Astrocyte of the hippocampus (primary cell): Measurements from ENCODE around the gene DDX17.
"Not testable (repeated sequence)": the region's sequence is repeated elsewhere in the genome, so short reads cannot be mapped to it uniquely, and the experiment has no call there.

Source experiments
- DNase-seq: peaks from one replicate; pipeline ENCODE4 v3.0.0; 2011; ENCODE audit warnings: low read depth, low spot score

Gene DDX17

DNA sequence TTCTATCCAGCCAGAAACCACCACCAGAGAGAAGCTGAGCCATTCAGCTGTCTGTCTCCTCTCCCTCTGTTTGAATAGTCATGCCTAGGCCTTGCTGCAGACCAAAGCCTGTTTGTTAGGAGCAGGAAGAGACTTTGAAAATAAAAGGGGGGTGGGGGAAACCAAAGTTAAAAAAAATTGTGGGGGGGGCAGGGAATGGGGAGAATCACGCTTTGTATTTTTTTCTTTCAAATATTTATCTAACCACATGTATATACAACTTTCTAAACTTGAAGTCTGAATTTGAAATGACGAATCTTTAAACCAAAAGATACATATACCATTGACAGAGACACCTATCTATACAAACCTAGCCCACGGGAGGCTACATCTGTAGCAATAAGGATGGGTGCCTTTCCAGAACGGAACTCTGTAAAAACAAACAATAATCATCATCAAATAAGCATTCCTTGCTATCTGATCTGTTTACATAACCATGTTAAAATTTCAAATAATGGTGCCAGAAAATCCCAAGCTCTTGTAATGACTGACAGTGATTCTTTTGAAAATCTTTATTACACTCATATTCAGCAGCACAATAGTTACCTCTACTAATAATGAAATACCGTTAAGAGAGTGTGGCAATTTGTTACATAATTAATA is 14.3 kb downstream of the DDX17 start:
- DNase-seq: no peak

DNA sequence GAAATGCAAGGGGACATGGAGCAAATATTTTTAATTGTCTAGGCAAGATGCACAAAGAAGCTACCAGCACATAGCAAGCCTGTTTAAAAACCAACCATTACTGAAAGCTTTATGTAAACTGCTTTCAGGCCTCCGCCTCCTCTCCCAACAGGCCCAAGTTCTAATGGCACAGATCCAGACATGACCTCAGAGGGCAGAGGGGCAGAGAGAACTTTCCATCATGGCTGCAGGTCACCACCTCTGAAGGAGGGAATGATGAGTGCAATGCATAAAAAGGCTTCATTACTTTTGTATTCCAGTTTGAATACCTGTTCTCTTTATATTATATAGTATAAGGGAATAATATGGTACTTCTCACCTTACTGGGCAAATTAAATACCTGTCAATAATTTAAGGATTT is 15.2 kb downstream of the DDX17 start:
- peak; percentile 53 for DNase-seq

GRCh38 chr22:38490475-38490874 is 15.6 kb downstream of the DDX17 start:
- DNase-seq: no peak

GRCh38 chr22:38489561-38490145 is 16.5 kb downstream of the DDX17 start:
- DNase-seq: no peak

DNA sequence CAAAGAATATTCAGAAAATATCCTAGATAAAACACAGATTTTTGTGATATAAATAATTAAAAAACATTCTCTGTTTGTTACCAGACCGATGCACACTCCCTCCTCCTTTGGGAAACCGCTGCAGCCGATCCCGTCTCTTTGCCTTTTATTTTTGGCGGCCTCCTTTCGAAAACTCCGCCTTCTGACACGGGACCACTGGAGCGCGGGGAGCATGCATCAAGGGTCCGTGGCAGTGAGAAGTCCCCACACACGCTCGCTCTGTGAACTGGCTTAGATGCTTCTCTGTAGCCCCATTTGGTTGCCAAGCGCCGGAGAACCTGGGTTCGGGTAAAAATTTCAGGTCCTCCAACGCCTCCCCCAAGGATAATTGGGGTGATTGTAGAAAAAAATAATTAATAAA is 17.0 kb downstream of the DDX17 start:
- no peak for DNase-seq

- DNase-seq: no peak
Measured at GRCh38 chr22:38487946-38488345, 18.2 kb downstream of the DDX17 start.

- DNase-seq: no peak
Measured at GRCh38 chr22:38485783-38486182, 20.3 kb downstream of the DDX17 start.

- no peak for DNase-seq
Measured at GRCh38 chr22:38484244-38484643, 21.9 kb downstream of the DDX17 start.

DNA sequence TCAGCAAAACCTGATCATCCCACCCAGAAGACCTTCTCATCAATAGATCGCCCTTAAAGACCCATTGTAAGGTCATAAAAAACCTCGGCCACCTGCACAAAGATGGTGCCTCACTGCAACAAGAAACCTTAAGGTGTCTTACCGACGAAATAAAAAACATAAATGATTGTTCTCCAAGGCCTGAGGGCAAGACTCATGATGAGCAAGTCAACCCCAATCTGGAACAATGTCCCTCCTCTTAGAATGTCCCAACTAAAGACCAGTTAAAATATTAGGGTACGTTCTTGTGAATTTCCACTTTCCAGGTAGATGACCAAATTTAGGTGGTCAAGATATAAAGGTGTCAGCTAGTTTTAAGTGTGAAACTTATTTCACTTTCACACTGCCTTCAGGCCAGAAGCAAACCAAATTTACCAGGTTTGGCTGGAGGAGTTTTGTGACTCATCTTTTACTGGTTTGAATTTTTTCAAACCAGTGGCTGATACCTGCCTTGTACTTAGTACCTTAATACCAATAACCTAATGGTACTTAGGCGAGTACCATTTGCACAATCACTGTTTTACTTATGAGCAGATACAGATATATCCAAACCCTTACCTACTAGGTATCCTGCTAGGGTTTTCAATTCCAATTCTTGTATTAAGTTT is 23.3 kb downstream of the DDX17 start:
- no peak for DNase-seq

- no peak for DNase-seq
Measured at GRCh38 chr22:38481871-38482332, 24.2 kb downstream of the DDX17 start.

DNA sequence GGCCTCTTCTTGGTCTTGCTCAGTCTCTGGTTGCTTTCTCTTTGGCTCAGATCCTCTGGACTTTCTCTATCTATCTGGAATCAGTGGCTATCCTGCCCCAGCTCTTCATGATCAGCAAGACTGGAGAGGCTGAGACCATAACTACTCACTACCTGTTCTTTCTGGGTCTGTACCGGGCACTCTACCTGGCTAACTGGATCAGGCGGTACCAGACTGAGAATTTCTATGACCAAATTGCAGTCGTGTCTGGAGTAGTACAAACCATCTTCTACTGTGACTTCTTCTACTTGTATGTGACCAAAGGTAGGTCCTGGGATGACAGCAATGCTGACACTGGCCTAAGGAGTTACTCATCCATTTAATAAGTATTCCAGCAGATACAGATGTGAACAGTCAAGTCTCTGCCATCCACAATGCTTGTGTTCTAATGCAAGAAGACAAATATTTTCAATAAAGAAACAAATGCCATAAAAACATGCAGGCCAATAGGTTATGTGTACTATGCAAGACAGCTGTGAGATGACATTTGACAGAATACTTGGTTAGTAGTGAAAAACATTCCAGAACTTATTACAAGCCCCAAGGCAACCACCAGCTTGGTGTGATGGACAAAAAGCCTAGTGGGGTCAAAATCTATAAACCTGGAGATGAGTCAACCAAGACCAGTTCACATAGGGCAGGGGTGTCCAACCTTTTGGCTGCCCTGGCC is 24.8 kb downstream of the DDX17 start:
- DNase-seq: no peak

- no peak for DNase-seq
Measured at GRCh38 chr22:38479096-38479837, 26.8 kb downstream of the DDX17 start.

- no peak for DNase-seq
Measured at GRCh38 chr22:38477585-38477984, 28.5 kb downstream of the DDX17 start.

- DNase-seq: no peak
Measured at GRCh38 chr22:38474003-38474607, 32.0 kb downstream of the DDX17 start.

- DNase-seq: no peak
Measured at GRCh38 chr22:38471237-38471636, 34.9 kb downstream of the DDX17 start.

DNA sequence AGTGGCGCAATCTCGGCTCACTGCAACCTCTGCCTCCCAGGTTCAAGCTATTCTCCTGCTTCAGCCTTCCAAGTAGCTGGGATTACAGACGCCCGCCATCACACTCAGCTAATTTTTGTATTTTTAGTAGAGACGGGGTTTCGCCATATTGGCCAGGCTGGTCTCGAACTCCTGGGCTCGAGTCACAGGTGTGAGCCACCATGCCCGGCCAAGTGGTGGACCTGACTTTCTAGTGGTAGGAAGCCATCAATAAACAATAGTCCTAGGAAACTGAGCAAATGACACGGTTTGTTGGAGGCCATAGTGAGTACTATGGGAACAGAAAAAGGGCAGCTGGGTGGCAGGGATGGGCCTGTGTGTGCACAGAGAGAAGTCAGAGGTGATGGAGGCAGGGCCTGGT is 35.9 kb downstream of the DDX17 start:
- DNase-seq: not testable (repeated sequence)

DNA sequence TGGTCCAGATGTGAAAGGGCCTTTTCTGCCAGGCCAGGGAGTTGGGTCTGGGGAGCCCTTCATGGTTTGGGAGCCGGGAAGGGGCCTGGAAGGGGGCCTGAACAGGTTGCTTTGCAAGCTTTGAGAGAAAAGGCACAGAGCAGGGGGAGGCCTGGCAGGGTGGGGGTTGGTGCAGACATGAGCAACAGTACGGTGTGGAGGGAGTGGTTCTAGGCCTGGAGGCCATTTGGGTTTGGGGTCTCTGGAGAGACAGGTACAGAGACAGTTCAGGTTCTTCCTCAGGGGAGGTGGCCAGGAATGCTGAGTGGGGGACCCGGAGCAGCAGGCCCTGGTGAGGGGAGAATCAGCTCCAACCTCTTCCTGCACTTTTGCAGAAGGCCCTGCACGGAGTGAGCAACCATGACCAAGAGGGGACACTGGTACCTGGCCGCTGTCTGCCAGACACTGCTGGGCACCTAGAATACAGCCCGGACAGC is 36.8 kb downstream of the DDX17 start:
- no peak for DNase-seq

GRCh38 chr22:38468443-38469305 is 37.4 kb downstream of the DDX17 start:
- no peak for DNase-seq

- DNase-seq: peak; percentile 85
Measured at GRCh38 chr22:38467904-38468442, 38.1 kb downstream of the DDX17 start, which contains the start of gene KDELR3. KDELR3 (plus strand) TSS chr22:38468096; CDS start chr22:38468234, 138 bp downstream.

DNA sequence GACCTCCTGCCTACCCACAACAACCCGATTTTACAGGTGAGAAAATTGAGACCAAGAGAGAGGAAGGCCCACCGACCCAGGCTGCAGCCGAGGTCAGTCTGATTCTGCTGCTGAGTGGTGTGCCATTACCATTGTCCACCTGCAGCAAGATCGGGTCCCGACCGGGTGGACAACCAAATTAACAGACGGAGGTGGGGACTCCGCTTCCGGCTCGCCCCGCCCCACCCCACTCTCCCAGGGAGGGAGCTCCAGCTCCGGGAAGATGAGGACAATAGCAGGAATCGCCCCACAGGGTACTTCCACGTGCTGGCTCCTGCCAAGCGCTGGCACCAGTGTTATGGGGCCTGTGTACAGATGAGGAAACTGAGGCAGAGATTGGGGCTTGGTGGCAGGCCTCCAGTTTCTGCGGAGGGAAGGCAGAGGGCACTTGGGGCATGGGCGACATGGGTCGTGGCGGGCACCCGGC is 38.6 kb downstream of the DDX17 start:
- no peak for DNase-seq
